ENCODE measurements around the gene CD79A.

CD79A gene

GRCh38 chr19:41902594-41902993 lies 25.5 kb downstream of the CD79A start:
- H3K9ac ChIP-seq: no peak overlapping the region
- H3K4me2 ChIP-seq: no peak overlapping the region
- H3K4me3 ChIP-seq: no peak overlapping the region
- H3K4me1 ChIP-seq: no peaks in the 10 kb centered on the region
- H3K27me3 ChIP-seq: no peaks in the 10 kb centered on the region
- H3K36me3 ChIP-seq: peaks cover 100% of the 10 kb centered on the region
- no peak for TF ChIP-seq Cebpa-rat (IDR thresholded peaks at IDR 0.05)
- H3K27ac ChIP-seq: no peak overlapping the region
- peaks cover 68% of the 10 kb centered on the region for H4K20me1 ChIP-seq
- H3K9me3 ChIP-seq: no peaks in the 10 kb centered on the region

- H3K27me3 ChIP-seq: no peaks in the 10 kb centered on the region
- H3K4me2 ChIP-seq: no peak overlapping the region
- TF ChIP-seq Cebpa-rat (IDR thresholded peaks at IDR 0.05): no peak
- no peaks in the 10 kb centered on the region for H3K4me1 ChIP-seq
- no peak overlapping the region for H3K27ac ChIP-seq
- peaks cover 97% of the 10 kb centered on the region for H3K36me3 ChIP-seq
- no peak overlapping the region for H3K9ac ChIP-seq
- H3K9me3 ChIP-seq: no peaks in the 10 kb centered on the region
- peaks cover 68% of the 10 kb centered on the region for H4K20me1 ChIP-seq
- H3K4me3 ChIP-seq: no peak overlapping the region
These were observed 26.3 kb downstream of the CD79A start for GRCh38 chr19:41903193-41903953.

GRCh38 chr19:41904118-41904870 lies 27.2 kb downstream of the CD79A start:
- H3K36me3 ChIP-seq: peaks cover 89% of the 10 kb centered on the region

GRCh38 chr19:41905273-41906002 lies 28.4 kb downstream of the CD79A start:
- no peaks in the 10 kb centered on the region for H3K9me3 ChIP-seq
- H3K36me3 ChIP-seq: peaks cover 78% of the 10 kb centered on the region
- H3K27ac ChIP-seq: no peak overlapping the region
- H3K27me3 ChIP-seq: peaks cover 2% of the 10 kb centered on the region; the same call in 1 of the 2 replicates
- TF ChIP-seq Cebpa-rat (IDR thresholded peaks at IDR 0.05): no peak
- no peak overlapping the region for H3K4me3 ChIP-seq
- no peak overlapping the region for H3K4me2 ChIP-seq
- H4K20me1 ChIP-seq: peaks cover 72% of the 10 kb centered on the region
- no peaks in the 10 kb centered on the region for H3K4me1 ChIP-seq
- no peak overlapping the region for H3K9ac ChIP-seq

More at GRCh38 chr19:41904118-41904870, 27.2 kb downstream of the CD79A start:
- peaks cover 69% of the 10 kb centered on the region for H4K20me1 ChIP-seq
- H3K9ac ChIP-seq: no peak overlapping the region
- no peaks in the 10 kb centered on the region for H3K27me3 ChIP-seq
- no peak overlapping the region for H3K27ac ChIP-seq
- no peak overlapping the region for H3K4me3 ChIP-seq
- no peak for TF ChIP-seq Cebpa-rat (IDR thresholded peaks at IDR 0.05)
- no peaks in the 10 kb centered on the region for H3K4me1 ChIP-seq
- H3K9me3 ChIP-seq: no peaks in the 10 kb centered on the region
- H3K4me2 ChIP-seq: no peak overlapping the region

- H3K4me1 ChIP-seq: peaks cover 1% of the 10 kb centered on the region
- H3K27me3 ChIP-seq: peaks cover 11% of the 10 kb centered on the region
- H3K9me3 ChIP-seq: no peaks in the 10 kb centered on the region
- H4K20me1 ChIP-seq: peaks cover 77% of the 10 kb centered on the region
- H3K4me2 ChIP-seq: no peak overlapping the region
- no peak overlapping the region for H3K4me3 ChIP-seq
- no peak overlapping the region for H3K27ac ChIP-seq
- no peak overlapping the region for H3K9ac ChIP-seq
- TF ChIP-seq Cebpa-rat (IDR thresholded peaks at IDR 0.05): no peak
- H3K36me3 ChIP-seq: peaks cover 72% of the 10 kb centered on the region
These were observed 29.2 kb downstream of the CD79A start for GRCh38 chr19:41906271-41906670.

GRCh38 chr19:41906916-41907680 lies 30.0 kb downstream of the CD79A start:
- TF ChIP-seq Cebpa-rat (IDR thresholded peaks at IDR 0.05): no peak
- Histone ChIP-seq H3K4me2 (no peak overlapping the region), H3K36me3 (peaks cover 64% of the 10 kb centered on the region), H3K27me3 (peaks cover 19% of the 10 kb centered on the region), H4K20me1 (peaks cover 80% of the 10 kb centered on the region), H3K9me3 (no peaks in the 10 kb centered on the region), H3K4me1 (peaks cover 10% of the 10 kb centered on the region), H3K9ac (no peak overlapping the region), H3K27ac (no peak overlapping the region), H3K4me3 (no peak overlapping the region)

- Histone ChIP-seq H3K27me3 (peaks cover 29% of the 10 kb centered on the region), H3K9ac (no peak overlapping the region), H3K4me3 (no peak overlapping the region), H3K27ac (no peak overlapping the region), H3K9me3 (no peaks in the 10 kb centered on the region), H3K36me3 (peaks cover 54% of the 10 kb centered on the region), H3K4me2 (no peak overlapping the region), H4K20me1 (peaks cover 75% of the 10 kb centered on the region), H3K4me1 (peaks cover 15% of the 10 kb centered on the region)
- TF ChIP-seq Cebpa-rat (IDR thresholded peaks at IDR 0.05): no peak
These were observed 31.0 kb downstream of the CD79A start for GRCh38 chr19:41907994-41908615.

GRCh38 chr19:41908724-41909464 lies 31.8 kb downstream of the CD79A start:
- Histone ChIP-seq H3K36me3 (peaks cover 46% of the 10 kb centered on the region), H3K4me1 (peaks cover 15% of the 10 kb centered on the region), H4K20me1 (peaks cover 81% of the 10 kb centered on the region), H3K27me3 (peaks cover 37% of the 10 kb centered on the region), H3K27ac (no peak overlapping the region), H3K9ac (no peak overlapping the region), H3K9me3 (no peaks in the 10 kb centered on the region), H3K4me3 (no peak overlapping the region), H3K4me2 (no peak overlapping the region)
- TF ChIP-seq Cebpa-rat (IDR thresholded peaks at IDR 0.05): no peak

Data from BLaER1 (cell line).